ENCODE data around the gene OR52I1.

Gene OR52I1

GRCh38 chr11:4611986-4612385 is 18.1 kb downstream of the OR52I1 start:
- Histone ChIP-seq H3K79me2 (ENCODE audit: control insufficient read depth, insufficient read depth, low read length, unreplicated experiment) (peaks cover 6% of the 10 kb centered on the region), H3K27ac (ENCODE audit: low read depth, low read length) (no peak overlapping the region), H3K36me3 (ENCODE audit: insufficient read depth, low read length) (no peaks in the 10 kb centered on the region), H3K4me1 (ENCODE audit: control insufficient read depth, insufficient read depth, low read length, unreplicated experiment) (peaks cover 8% of the 10 kb centered on the region), H3K4me3 (ENCODE audit: low read depth, low read length) (no peak overlapping the region), H3K27me3 (ENCODE audit: insufficient read depth, low read length) (peaks cover 16% of the 10 kb centered on the region; the same call in 1 of the 2 replicates), H2AFZ (ENCODE audit: low read length, unreplicated experiment) (no peak overlapping the region)

- Histone ChIP-seq H3K79me2 (ENCODE audit: control insufficient read depth, insufficient read depth, low read length, unreplicated experiment) (no peaks in the 10 kb centered on the region), H3K4me1 (ENCODE audit: control insufficient read depth, insufficient read depth, low read length, unreplicated experiment) (no peaks in the 10 kb centered on the region), H3K4me3 (ENCODE audit: low read depth, low read length) (no peak overlapping the region), H2AFZ (ENCODE audit: low read length, unreplicated experiment) (no peak overlapping the region), H3K27me3 (ENCODE audit: insufficient read depth, low read length) (peaks cover 42% of the 10 kb centered on the region), H3K36me3 (ENCODE audit: insufficient read depth, low read length) (no peaks in the 10 kb centered on the region), H3K27ac (ENCODE audit: low read depth, low read length) (no peak overlapping the region)
These were observed 22.1 kb downstream of the OR52I1 start for GRCh38 chr11:4615856-4616444.

DNA sequence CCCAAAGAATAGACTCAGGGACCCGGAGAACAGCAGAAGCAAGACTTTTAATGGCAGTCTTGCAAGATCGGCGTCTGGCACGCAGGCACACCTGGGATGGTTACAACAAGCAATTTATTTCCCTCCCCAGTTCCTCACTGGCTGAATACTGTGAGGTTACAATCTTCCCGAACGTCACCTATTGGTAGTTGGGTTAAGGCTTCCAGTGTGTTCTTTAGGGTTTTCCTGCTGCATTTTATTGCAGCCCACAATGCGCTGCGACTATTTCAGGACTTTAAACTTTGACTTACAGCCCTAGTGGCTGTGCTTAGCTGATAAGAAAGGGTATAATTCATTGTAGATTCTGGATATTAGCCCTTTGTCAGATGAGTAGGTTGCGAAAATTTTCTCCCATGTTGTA is 25.7 kb downstream of the OR52I1 start:
- Histone ChIP-seq H3K27me3 (ENCODE audit: insufficient read depth, low read length) (peaks cover 52% of the 10 kb centered on the region), H3K79me2 (ENCODE audit: control insufficient read depth, insufficient read depth, low read length, unreplicated experiment) (no peaks in the 10 kb centered on the region), H3K36me3 (ENCODE audit: insufficient read depth, low read length) (no peaks in the 10 kb centered on the region), H3K4me1 (ENCODE audit: control insufficient read depth, insufficient read depth, low read length, unreplicated experiment) (no peaks in the 10 kb centered on the region), H2AFZ (ENCODE audit: low read length, unreplicated experiment) (no peak overlapping the region), H3K27ac (ENCODE audit: low read depth, low read length) (no peak overlapping the region), H3K4me3 (ENCODE audit: low read depth, low read length) (no peak overlapping the region)

DNA sequence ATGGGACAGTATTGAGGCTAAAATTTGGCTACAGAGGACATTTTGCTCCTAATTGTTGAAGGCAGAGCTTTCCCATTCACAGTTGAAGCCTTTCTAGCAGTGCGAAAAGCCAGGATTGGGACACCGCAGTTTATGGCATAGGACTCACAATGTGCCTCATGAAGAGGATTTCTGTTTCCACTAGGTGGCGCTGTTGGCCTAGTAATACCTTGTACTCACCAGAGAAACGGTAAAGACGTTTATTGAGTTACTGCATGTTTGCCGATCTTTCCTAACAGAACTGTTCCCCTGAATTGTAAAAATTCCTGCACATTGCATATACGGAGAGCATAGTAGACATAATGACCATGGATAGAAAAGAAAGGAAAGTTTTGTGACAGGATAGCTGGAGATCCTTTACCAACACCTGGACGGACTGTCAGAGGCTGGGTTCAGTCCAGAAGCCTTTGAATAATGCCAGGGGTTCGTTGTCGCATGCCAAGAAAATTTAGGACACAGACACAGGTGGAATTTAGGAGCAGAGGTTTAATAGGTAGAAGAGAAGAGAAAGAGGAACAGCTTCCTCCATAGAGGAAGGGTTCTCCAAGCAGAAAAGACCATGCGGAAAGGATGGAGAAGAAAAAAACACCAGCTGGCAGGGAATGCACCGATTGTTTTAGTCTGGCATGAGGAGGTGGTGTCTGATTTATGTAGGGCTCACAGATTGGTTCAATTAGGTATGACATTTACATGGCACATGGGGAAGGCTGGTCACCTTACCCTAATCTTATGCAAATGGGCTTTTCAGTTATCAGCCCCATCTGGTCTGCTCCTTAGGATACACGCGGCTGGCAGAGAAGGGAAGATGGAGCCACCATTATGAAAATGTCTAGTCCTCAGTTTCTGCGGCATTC is 32.6 kb downstream of the OR52I1 start:
- Histone ChIP-seq H2AFZ (ENCODE audit: low read length, unreplicated experiment) (no peak overlapping the region), H3K36me3 (ENCODE audit: insufficient read depth, low read length) (no peaks in the 10 kb centered on the region)

DNA sequence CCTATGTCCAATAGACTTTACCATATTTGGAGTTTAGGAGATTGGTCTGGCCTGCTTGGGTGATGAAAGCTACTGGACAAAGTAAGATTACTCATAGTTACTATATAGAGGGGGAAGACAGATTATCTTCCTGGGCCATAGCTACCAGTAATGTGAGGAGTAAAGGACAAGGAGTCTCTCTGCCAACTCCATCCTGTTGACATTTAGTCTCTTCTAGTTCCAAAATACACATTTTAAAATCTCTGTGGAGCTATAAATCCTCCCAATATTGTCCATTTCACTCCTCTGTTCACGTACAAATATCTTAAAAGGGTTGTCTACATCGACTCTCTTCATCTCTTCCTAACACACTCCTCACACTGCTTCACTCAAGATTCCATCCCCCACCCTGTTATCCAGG is 42.3 kb downstream of the OR52I1 start:
- Histone ChIP-seq H3K36me3 (ENCODE audit: insufficient read depth, low read length) (no peaks in the 10 kb centered on the region), H2AFZ (ENCODE audit: low read length, unreplicated experiment) (no peak overlapping the region), H3K79me2 (ENCODE audit: control insufficient read depth, insufficient read depth, low read length, unreplicated experiment) (no peaks in the 10 kb centered on the region), H3K27me3 (ENCODE audit: insufficient read depth, low read length) (peaks cover 39% of the 10 kb centered on the region), H3K27ac (ENCODE audit: low read depth, low read length) (no peak overlapping the region), H3K4me1 (ENCODE audit: control insufficient read depth, insufficient read depth, low read length, unreplicated experiment) (no peaks in the 10 kb centered on the region), H3K4me3 (ENCODE audit: low read depth, low read length) (no peak overlapping the region)

More for the DNA sequence above, 32.6 kb downstream of the OR52I1 start:
- Histone ChIP-seq H3K27ac (ENCODE audit: low read depth, low read length) (no peak overlapping the region), H3K79me2 (ENCODE audit: control insufficient read depth, insufficient read depth, low read length, unreplicated experiment) (no peaks in the 10 kb centered on the region), H3K4me1 (ENCODE audit: control insufficient read depth, insufficient read depth, low read length, unreplicated experiment) (no peaks in the 10 kb centered on the region), H3K4me3 (ENCODE audit: low read depth, low read length) (no peak overlapping the region), H3K27me3 (ENCODE audit: insufficient read depth, low read length) (peaks cover 43% of the 10 kb centered on the region)

DNA sequence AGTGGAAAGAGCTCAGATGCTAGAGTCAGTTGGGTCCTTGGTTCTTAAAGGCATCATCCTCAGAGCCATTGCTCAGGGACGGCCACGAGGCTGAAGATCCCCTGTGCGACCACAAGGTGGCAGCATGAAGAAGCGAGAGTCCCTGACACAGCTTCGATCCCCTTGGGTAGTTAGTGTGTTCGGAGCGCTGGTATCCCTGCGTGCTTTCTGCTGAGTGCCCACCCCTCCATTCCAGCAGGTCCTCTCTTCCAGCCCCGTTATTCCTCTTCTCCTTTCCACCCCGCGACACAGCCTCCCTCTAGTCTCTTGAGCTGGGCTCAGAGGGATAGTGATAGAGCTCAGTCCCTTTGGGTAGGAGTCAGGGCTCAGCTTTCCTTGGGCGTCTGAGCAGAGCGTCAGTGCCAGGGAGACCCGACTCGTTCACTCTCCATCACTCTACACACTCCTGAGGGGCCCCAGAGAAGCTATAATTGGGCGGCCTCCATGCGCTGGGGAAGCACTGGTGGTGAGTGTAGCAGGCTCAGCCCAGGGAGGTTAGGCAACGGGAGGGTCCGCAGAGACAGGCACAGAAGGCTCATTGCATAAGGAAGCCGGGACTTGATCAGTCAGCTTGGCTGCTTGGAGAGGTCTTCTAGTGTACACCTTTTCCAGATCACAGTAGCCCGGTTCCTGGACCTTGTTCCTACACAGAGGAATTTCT is 43.3 kb downstream of the OR52I1 start, which contains the start of gene OR51D1:
Gene OR51D1 (plus strand): TSS at position 516 of the 700 bp plus-strand sequence. CDS start 2,314 bp downstream, outside the sequence.
- Histone ChIP-seq H3K4me3 (ENCODE audit: low read depth, low read length) (no peak within 1 kb of the TSS), H3K27ac (ENCODE audit: low read depth, low read length) (no peak within 1 kb of the TSS)

GRCh38 chr11:4637662-4638047 is 43.8 kb downstream of the OR52I1 start:
- no peaks in the 10 kb centered on the region for H3K36me3 ChIP-seq (ENCODE audit: insufficient read depth, low read length)
- H3K4me1 ChIP-seq (ENCODE audit: control insufficient read depth, insufficient read depth, low read length, unreplicated experiment): no peaks in the 10 kb centered on the region
- peaks cover 39% of the 10 kb centered on the region for H3K27me3 ChIP-seq (ENCODE audit: insufficient read depth, low read length)
- no peaks in the 10 kb centered on the region for H3K79me2 ChIP-seq (ENCODE audit: control insufficient read depth, insufficient read depth, low read length, unreplicated experiment)
- H2AFZ ChIP-seq (ENCODE audit: low read length, unreplicated experiment): no peak overlapping the region
- no peak overlapping the region for H3K4me3 ChIP-seq (ENCODE audit: low read depth, low read length)
- H3K27ac ChIP-seq (ENCODE audit: low read depth, low read length): no peak overlapping the region

More for the DNA sequence above, 43.3 kb downstream of the OR52I1 start, which contains the start of gene OR51D1:
- H2AFZ ChIP-seq (ENCODE audit: low read length, unreplicated experiment): no peak within 1 kb of the TSS
- no peaks in the 10 kb centered on the region for H3K79me2 ChIP-seq (ENCODE audit: control insufficient read depth, insufficient read depth, low read length, unreplicated experiment)
- H3K27me3 ChIP-seq (ENCODE audit: insufficient read depth, low read length): peaks cover 39% of the 10 kb centered on the region
- no peaks in the 10 kb centered on the region for H3K4me1 ChIP-seq (ENCODE audit: control insufficient read depth, insufficient read depth, low read length, unreplicated experiment)
- H3K36me3 ChIP-seq (ENCODE audit: insufficient read depth, low read length): no peaks in the 10 kb centered on the region

- no peak overlapping the region for H2AFZ ChIP-seq (ENCODE audit: low read length, unreplicated experiment)
- no peaks in the 10 kb centered on the region for H3K4me1 ChIP-seq (ENCODE audit: control insufficient read depth, insufficient read depth, low read length, unreplicated experiment)
- peaks cover 42% of the 10 kb centered on the region for H3K27me3 ChIP-seq (ENCODE audit: insufficient read depth, low read length)
- H3K27ac ChIP-seq (ENCODE audit: low read depth, low read length): no peak overlapping the region
- H3K79me2 ChIP-seq (ENCODE audit: control insufficient read depth, insufficient read depth, low read length, unreplicated experiment): no peaks in the 10 kb centered on the region
- H3K4me3 ChIP-seq (ENCODE audit: low read depth, low read length): no peak overlapping the region
- H3K36me3 ChIP-seq (ENCODE audit: insufficient read depth, low read length): no peaks in the 10 kb centered on the region
These were observed 46.1 kb downstream of the OR52I1 start for GRCh38 chr11:4639931-4640330.

DNA sequence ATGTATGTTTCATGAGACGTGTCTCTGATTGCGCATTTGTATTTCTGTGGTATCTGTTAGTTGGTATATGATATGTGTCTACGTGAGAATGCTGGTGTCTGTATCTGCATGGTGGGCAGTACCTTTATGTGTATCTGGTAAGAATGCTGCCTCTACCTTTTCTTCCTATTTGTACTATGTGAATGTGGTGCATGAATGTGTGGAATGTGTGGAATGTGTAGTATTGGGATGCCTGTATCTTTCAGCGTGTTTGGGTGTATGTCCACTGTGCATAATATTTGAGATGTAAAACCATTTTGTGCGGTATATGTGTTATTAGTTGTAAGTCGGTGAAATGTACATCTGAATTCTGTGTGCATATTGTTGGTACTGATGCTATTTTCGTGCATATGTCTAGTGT is 47.7 kb downstream of the OR52I1 start:
- Histone ChIP-seq H3K4me1 (ENCODE audit: control insufficient read depth, insufficient read depth, low read length, unreplicated experiment) (no peaks in the 10 kb centered on the region), H3K27ac (ENCODE audit: low read depth, low read length) (no peak overlapping the region), H3K27me3 (ENCODE audit: insufficient read depth, low read length) (peaks cover 34% of the 10 kb centered on the region), H3K4me3 (ENCODE audit: low read depth, low read length) (no peak overlapping the region), H3K79me2 (ENCODE audit: control insufficient read depth, insufficient read depth, low read length, unreplicated experiment) (no peaks in the 10 kb centered on the region), H3K36me3 (ENCODE audit: insufficient read depth, low read length) (no peaks in the 10 kb centered on the region), H2AFZ (ENCODE audit: low read length, unreplicated experiment) (no peak overlapping the region)

- Histone ChIP-seq H3K36me3 (ENCODE audit: insufficient read depth, low read length) (no peaks in the 10 kb centered on the region), H3K4me1 (ENCODE audit: control insufficient read depth, insufficient read depth, low read length, unreplicated experiment) (no peaks in the 10 kb centered on the region), H3K79me2 (ENCODE audit: control insufficient read depth, insufficient read depth, low read length, unreplicated experiment) (no peaks in the 10 kb centered on the region), H2AFZ (ENCODE audit: low read length, unreplicated experiment) (no peak overlapping the region), H3K27ac (ENCODE audit: low read depth, low read length) (no peak overlapping the region), H3K27me3 (ENCODE audit: insufficient read depth, low read length) (peaks cover 33% of the 10 kb centered on the region), H3K4me3 (ENCODE audit: low read depth, low read length) (no peak overlapping the region)
These were observed 48.2 kb downstream of the OR52I1 start for GRCh38 chr11:4642043-4642442.

All from ACC112 (cell line).